ENCODE results near the gene ROBO2.

DNA sequence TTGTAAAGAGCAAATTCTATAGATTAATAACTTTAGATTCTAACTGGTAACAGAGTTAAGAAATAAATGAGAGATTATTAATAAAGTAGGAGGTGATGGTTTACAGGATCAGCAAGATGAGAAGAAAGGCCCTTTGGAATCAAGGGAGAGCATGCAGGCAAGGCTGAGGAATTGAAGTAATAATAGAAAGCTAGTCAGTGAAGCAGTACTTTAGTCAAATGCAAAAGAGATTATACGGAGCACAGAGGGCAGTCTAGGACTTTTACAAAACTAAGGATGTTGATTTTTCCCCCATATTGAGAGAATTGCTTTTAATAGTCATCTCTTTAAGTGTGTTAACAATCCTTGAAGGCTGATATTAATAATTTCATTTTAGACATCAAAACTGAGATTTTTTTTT lies 146.4 kb downstream of the ROBO2 start:
- TF ChIP-seq, protein P1, sequence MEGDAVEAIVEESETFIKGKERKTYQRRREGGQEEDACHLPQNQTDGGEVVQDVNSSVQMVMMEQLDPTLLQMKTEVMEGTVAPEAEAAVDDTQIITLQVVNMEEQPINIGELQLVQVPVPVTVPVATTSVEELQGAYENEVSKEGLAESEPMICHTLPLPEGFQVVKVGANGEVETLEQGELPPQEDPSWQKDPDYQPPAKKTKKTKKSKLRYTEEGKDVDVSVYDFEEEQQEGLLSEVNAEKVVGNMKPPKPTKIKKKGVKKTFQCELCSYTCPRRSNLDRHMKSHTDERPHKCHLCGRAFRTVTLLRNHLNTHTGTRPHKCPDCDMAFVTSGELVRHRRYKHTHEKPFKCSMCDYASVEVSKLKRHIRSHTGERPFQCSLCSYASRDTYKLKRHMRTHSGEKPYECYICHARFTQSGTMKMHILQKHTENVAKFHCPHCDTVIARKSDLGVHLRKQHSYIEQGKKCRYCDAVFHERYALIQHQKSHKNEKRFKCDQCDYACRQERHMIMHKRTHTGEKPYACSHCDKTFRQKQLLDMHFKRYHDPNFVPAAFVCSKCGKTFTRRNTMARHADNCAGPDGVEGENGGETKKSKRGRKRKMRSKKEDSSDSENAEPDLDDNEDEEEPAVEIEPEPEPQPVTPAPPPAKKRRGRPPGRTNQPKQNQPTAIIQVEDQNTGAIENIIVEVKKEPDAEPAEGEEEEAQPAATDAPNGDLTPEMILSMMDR (IDR thresholded peaks at IDR 0.05; ENCODE audit: low read length): peak; percentile 25; the same call in 1 of the 2 replicates
- TF ChIP-seq EZH2 (IDR thresholded peaks at IDR 0.05; ENCODE audit: borderline replicate concordance, low read length): no peak
